ENCODE data around the gene RNF225. TPM values are rescaled to one million over a fixed set of nuclear protein-coding genes. Genes with fewer than 3 reads are reported as not detected.
A peak's percentile ranks its signal among the peaks of the same experiment; 100 is the strongest.

The RNF225 gene
- total RNA-seq, 2 donors from 2014 or later = not detected

DNA sequence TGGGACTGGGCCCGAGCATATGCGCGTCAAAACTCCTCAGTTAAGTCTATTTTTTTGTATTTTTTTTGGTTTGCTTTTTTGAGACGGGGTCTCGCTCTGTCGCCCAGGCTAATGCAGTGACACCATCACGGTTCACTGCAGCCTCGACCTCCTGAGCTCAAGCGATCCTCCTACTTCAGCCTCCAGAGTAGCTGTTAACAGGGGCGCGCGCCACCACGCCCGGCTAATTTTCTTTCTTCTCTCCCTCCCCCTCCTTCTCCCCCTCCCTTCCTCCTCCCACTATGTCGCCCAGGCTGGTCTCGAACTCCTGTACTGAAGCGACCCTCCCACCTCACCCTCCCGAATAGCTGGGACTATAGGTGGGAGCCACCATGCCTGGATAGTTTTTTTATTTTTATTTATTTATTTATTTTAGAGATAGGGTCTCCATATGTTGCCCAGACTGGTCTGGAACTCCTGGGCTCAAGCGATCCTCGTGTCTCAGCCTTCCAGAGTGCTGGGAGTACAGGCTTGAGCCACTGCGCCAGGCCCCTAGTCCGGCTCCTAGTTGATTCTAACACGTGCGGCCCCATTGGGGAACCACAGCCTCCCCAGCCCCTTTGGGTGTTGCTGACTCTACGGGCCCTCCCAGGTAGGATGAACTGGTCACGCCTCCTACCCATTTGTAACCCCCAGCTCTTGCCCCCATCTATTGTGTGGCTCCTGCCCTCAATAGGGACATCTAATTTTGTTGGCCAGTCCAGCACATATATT, 13.8 kb upstream of the RNF225 start:
- Histone ChIP-seq H3K4me3 (peak overlapping the region; percentile 83), H3K9me3 (no peaks in the 10 kb centered on the region), H3K36me3 (no peaks in the 10 kb centered on the region), H3K27ac (peak overlapping the region; percentile 79 to 81), H3K4me1 (ENCODE audit: control insufficient read depth in 1 of 2, low read depth in 2 of 2) (peaks cover 20 to 30% of the 10 kb centered on the region in 2 donors), H3K27me3 (replicated peaks; ENCODE audit: insufficient read depth) (no peaks in the 10 kb centered on the region)
- no peak for ATAC-seq (ENCODE audit: insufficient number of reproducible peaks, low FRiP score, low read depth)
- DNase-seq (ENCODE audit: low spot score) = no peak
- TF ChIP-seq, protein P1, sequence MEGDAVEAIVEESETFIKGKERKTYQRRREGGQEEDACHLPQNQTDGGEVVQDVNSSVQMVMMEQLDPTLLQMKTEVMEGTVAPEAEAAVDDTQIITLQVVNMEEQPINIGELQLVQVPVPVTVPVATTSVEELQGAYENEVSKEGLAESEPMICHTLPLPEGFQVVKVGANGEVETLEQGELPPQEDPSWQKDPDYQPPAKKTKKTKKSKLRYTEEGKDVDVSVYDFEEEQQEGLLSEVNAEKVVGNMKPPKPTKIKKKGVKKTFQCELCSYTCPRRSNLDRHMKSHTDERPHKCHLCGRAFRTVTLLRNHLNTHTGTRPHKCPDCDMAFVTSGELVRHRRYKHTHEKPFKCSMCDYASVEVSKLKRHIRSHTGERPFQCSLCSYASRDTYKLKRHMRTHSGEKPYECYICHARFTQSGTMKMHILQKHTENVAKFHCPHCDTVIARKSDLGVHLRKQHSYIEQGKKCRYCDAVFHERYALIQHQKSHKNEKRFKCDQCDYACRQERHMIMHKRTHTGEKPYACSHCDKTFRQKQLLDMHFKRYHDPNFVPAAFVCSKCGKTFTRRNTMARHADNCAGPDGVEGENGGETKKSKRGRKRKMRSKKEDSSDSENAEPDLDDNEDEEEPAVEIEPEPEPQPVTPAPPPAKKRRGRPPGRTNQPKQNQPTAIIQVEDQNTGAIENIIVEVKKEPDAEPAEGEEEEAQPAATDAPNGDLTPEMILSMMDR (IDR thresholded peaks at IDR 0.05) = no peak

DNA sequence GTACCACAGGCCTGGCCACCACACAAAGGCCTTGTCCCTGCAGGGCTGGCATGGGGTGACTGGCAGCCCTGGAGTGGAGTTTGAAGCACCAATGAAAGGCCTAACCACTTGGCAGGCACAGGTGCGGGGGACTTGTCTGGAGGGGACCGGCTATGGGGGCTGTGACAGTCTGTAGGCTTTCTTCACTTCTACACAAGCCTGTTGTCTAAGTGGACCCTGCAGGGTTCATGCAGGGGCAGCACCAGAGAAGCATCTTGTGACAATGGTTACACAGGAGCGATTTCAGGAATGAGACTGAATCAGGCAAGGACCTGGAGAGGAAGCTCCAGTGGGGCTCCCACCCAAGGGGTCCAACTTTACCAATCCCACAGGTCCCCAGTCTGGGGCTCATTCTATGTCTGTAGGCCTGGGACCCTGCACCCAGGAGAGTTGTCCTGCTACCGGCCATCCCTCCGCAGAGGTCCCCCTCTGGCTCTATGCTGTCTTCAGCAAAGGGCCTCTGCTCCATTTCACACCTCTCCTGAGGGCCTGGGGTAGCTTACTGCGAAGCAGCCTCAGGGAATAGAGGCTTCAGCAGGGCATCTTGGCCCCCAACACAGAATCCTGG, 12.4 kb upstream of the RNF225 start:
- H3K4me1 ChIP-seq (ENCODE audit: control insufficient read depth in 1 of 2, low read depth in 2 of 2) = peaks cover 26 to 36% of the 10 kb centered on the region in 2 donors
- DNase-seq (ENCODE audit: low spot score) = no peak

DNA sequence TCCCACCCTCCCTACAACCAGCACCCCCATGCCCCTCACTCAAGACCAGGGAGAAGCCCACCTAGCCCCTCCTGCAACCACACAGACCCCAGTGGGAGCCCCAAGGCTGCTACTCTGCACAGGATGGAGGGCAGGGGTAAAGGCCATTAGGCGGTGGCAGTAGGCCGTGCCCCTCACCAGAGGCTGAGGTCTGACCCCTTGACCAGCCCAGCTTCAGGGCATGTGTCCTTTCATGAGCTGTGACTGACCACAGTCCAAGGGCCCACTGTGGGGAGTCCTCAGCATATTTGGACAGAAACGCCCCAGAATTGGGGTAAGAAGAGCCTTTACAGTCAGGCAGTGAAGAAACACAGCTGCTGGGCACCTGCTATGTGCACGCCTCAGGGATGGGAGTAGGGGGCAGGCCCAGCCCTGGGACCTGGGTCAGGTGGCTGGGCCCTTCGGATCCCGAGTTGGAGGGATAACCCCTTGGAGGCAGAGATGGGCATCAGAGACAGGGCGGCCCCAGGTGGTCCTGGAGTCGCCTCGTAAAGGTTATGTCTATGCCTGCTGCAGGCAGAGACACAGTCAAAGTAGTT, 10.1 kb upstream of the RNF225 start:
- no peak for DNase-seq (ENCODE audit: low spot score)
- no peaks in the 10 kb centered on the region for H3K27me3 ChIP-seq (replicated peaks; ENCODE audit: insufficient read depth)
- no peak for ATAC-seq (ENCODE audit: insufficient number of reproducible peaks, low FRiP score, low read depth)
- TF ChIP-seq, protein P1 (IDR thresholded peaks at IDR 0.05) = no peak
- peak overlapping the region; percentile 78 for H3K4me3 ChIP-seq
- no peaks in the 10 kb centered on the region for H3K9me3 ChIP-seq
- H3K27ac ChIP-seq = peak overlapping the region; percentile 94 to 99
- H3K36me3 ChIP-seq = peaks cover 5% of the 10 kb centered on the region
- H3K4me1 ChIP-seq (ENCODE audit: control insufficient read depth in 1 of 2, low read depth in 2 of 2) = peaks cover 18 to 37% of the 10 kb centered on the region in 2 donors

More for the DNA sequence above, 12.4 kb upstream of the RNF225 start:
- no peaks in the 10 kb centered on the region for H3K9me3 ChIP-seq
- H3K27ac ChIP-seq = no peak overlapping the region
- TF ChIP-seq, protein P1 (IDR thresholded peaks at IDR 0.05) = no peak
- no peak overlapping the region for H3K4me3 ChIP-seq
- H3K27me3 ChIP-seq (replicated peaks; ENCODE audit: insufficient read depth) = no peaks in the 10 kb centered on the region
- no peaks in the 10 kb centered on the region for H3K36me3 ChIP-seq
- ATAC-seq (ENCODE audit: insufficient number of reproducible peaks, low FRiP score, low read depth) = no peak

DNA sequence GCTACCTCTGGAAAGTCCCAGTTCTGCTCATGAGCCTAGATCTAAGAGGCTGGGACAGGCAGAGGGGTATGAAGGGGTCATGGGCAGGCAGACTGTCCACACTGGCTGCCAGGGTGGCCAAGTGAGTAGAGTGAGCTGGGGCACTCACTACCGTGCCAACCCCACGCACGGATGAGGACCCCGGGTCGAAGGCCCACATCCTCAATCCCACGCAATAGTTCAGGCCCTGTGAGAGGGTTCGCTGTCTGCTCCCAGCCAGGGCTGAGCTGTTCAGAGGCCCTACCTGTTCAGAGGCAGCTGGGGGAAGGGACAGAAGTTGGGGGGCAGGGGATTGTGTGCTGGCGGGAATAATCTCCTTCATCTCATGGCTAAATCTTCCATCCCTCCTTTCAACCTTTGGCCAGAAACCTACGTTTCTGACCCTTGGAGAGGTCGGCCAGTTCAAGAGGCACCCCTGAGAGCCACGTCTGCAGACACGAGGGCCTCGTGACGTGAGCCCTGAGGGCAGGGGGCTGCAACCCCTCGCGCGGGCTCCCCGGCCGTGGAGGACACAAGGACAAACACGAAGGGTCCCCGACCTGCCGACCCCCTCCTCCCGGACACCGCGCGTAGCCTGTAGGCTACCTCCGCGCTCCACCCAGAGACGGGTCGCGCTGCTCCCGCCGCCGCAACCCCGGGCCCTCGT, 9.4 kb upstream of the RNF225 start:
- TF ChIP-seq, protein P1 (IDR thresholded peaks at IDR 0.05) = no peak
- H3K27me3 ChIP-seq (replicated peaks; ENCODE audit: insufficient read depth) = no peaks in the 10 kb centered on the region
- H3K4me3 ChIP-seq = peak overlapping the region; percentile 78
- H3K9me3 ChIP-seq = no peaks in the 10 kb centered on the region
- H3K4me1 ChIP-seq (ENCODE audit: control insufficient read depth in 1 of 2, low read depth in 2 of 2) = peaks cover 18 to 36% of the 10 kb centered on the region in 2 donors
- ATAC-seq (ENCODE audit: insufficient number of reproducible peaks, low FRiP score, low read depth) = no peak
- no peak for DNase-seq (ENCODE audit: low spot score)
- peaks cover 7% of the 10 kb centered on the region for H3K36me3 ChIP-seq
- H3K27ac ChIP-seq = peak overlapping the region; percentile 94 to 99

All from thoracic aorta (tissue), 2 donors.